Astrocyte of the spinal cord (primary cell): ENCODE data around the gene EFHD1.
A peak's percentile ranks its signal among the peaks of the same experiment; 100 is the strongest.
"Not testable (repeated sequence)": the region's sequence is repeated elsewhere in the genome, so short reads cannot be mapped to it uniquely, and the experiment has no call there.

ENCODE experiments used
- DNase-seq: peaks from one replicate; pipeline ENCODE4 v3.0.0; 2011; ENCODE audit warnings: low read depth, low spot score
- H3K4me3 ChIP-seq: 2 replicates; pipeline ENCODE4 v1.5.1; 2011; ENCODE audit warnings: low read depth, mild to moderate bottlenecking, low read length, moderate library complexity
- in situ Hi-C: cut with HindIII; loops from 2 replicates; pipeline ENCODE4 v1.10.0; 2017; ENCODE audit warnings: low sequenced_read_pairs
- TF ChIP-seq, protein P1 (sequence below): IDR thresholded peaks from 2 replicates; pipeline ENCODE4 v1.5.1; 2012; ENCODE audit warnings: low read depth, mild to moderate bottlenecking, low read length, inconsistent platforms

Gene EFHD1

DNA sequence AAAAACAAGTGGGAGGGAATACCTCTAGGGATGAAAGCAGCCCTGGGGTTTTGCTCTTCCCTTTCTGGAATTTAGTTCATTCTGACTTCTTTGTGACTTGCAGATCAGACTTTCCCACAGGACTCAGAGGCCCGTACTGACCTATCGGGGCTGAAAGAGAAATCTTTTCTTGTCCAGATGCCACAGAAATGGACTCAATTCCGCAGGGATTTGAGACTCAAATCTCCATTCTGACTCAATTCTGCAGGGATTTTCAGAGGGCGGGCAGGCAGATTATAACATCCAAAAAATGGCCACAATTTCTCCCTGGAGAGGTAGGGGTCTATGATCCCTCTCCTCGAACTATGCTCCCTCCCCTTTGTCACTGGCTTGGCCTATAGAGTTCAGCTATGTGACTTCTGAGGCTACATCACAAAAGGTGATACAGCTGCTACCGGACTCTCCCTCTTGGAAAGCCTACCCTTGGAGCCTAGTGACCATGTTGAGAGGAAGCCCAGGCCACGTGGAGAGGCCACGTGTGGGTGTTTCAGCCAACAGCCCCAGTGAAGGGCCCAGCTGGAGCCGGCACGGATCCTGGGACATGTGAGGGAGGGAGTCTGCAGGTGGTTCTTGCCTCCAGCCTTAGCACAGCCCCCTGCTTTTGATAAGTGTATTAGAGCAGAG, 4.8 kb upstream of the EFHD1 start:
- TF ChIP-seq, protein P1, sequence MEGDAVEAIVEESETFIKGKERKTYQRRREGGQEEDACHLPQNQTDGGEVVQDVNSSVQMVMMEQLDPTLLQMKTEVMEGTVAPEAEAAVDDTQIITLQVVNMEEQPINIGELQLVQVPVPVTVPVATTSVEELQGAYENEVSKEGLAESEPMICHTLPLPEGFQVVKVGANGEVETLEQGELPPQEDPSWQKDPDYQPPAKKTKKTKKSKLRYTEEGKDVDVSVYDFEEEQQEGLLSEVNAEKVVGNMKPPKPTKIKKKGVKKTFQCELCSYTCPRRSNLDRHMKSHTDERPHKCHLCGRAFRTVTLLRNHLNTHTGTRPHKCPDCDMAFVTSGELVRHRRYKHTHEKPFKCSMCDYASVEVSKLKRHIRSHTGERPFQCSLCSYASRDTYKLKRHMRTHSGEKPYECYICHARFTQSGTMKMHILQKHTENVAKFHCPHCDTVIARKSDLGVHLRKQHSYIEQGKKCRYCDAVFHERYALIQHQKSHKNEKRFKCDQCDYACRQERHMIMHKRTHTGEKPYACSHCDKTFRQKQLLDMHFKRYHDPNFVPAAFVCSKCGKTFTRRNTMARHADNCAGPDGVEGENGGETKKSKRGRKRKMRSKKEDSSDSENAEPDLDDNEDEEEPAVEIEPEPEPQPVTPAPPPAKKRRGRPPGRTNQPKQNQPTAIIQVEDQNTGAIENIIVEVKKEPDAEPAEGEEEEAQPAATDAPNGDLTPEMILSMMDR = no peak
- DNase-seq = no peak
- H3K4me3 ChIP-seq = no peak overlapping the region
- in situ Hi-C loops = no loop called here

GRCh38 chr2:232629129-232629475, 4.3 kb upstream of the EFHD1 start:
- in situ Hi-C loops = no loop called here
- H3K4me3 ChIP-seq = no peak overlapping the region
- DNase-seq = no peak
- TF ChIP-seq, protein P1 = no peak

GRCh38 chr2:232632229-232632903, 1.0 kb upstream of the EFHD1 start:
- no peak for DNase-seq
- TF ChIP-seq, protein P1 = no peak
- H3K4me3 ChIP-seq = peak overlapping the region; percentile 52
- in situ Hi-C loops = no loop called here

GRCh38 chr2:232632904-232633412, 446 bp upstream of the EFHD1 start:
- peak overlapping the region; percentile 52 for H3K4me3 ChIP-seq
- DNase-seq = peak; percentile 18
- TF ChIP-seq, protein P1 = no peak
- in situ Hi-C loops = no loop called here

DNA sequence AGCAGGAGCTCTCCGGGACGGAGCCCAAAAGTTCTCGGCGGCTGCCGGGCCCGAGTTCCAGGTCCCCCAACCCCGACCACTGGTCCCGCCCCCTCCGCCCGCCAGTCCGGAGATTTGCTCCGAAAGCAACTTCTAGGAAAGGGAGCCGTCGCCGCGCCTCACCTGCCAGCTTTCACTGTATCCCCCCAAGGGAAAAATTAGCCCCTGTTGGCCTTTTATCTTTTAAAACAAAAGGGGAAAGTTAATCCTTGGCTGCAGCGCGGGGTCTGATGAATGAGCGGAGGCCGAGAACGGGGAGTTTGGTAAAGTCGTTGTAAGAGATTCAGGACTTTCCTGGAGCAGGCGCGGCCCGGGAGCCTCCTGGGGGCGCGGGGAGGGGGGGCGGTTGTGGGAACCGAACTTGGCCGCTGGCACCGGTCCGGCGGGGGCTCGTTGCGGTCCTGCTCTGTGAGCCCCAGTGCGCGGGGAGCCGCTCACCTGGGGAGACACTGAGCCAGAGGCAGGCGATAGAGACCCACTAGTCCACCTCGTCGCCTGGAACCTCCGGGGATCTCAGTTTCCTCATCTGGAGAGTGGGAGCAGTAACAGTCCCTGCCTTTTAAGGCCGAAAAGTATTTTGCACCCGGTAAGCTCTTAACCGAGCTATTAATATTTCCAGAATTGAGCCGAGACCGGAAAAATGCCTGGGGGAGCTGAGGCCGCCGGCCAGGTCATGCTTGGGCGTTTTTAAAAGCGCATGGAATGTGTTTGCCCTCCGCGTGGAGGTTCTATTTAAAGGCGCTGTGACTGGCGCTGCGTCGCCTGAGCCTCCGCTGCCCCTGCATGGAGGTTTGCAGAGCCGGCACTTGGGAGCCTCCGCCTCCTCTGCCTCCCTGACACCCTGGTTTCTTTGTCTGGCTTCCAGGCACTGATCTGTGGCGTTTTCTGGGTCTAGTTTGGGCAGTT, 1.1 kb downstream of the EFHD1 start:
- TF ChIP-seq, protein P1 = no peak
- peak overlapping the region; percentile 52 for H3K4me3 ChIP-seq
- in situ Hi-C loops = no loop called here
- DNase-seq = no peak

GRCh38 chr2:232635376-232635775, 2.0 kb downstream of the EFHD1 start:
- DNase-seq, in situ Hi-C loops, H3K4me3 ChIP-seq: not testable (repeated sequence)
